ENCODE measurements around the gene TCN2. TPM values are rescaled to one million over a fixed set of nuclear protein-coding genes. Genes with fewer than 3 reads are reported as not detected.

The TCN2 gene
- total RNA-seq, 4 donors from 2014 or later: 28.7 to 44.2 (median 40.2) TPM

DNA sequence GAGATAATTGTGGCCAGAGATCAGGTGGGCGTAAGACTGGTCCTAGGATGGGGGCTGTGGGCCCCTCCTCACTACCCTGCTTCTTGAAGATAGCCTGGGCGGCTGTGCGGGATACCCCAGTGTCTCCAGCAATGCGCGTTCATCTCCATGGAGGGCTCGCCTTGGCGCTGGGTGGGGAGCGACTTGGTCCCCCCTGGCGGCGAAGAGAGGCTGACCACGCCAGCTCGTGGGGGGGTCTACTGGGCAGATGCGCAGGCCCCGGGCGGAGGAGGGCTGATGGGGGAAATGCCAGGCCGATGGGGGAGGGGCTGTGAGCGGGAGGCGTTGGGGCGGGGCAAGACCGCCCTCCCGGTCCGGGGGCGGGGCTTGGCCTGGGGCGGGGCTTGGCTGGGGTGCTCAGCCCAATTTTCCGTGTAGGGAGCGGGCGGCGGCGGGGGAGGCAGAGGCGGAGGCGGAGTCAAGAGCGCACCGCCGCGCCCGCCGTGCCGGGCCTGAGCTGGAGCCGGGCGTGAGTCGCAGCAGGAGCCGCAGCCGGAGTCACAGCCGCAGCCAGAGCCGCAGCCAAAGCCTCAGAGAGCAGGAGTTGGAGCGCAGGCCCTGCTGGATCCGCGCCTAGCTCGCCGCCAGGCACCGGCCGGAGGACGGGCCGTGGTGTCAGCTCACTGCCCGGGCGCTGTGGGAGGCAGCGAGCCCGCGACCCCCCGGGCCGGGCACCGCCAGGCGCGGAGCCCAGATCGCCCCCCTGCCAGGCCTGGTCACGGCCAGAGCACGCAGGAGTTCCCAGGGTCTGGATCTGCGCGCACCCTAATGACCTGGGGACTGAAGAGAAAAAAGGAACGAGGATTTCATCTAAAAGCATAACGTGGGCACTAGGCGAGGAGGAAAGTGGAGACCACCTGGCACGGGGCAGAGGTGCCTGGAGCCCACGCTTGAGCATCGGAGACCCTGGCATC is 28.6 kb downstream of the TCN2 start, which contains the start of gene SLC35E4:
SLC35E4 (plus strand) TSS at position 509 of the 953 bp plus-strand sequence. CDS start 670 bp downstream, outside the sequence.
- intact Hi-C loops (cut with DNase I): loop anchor here (1.0 to 2.0 kb wide), 2 partner anchors 31 to 285 kb away; partner anchors contain the start of gene DUSP18
- 0% methylated on average over 16 of the region's 75 CpGs for WGBS

DNA sequence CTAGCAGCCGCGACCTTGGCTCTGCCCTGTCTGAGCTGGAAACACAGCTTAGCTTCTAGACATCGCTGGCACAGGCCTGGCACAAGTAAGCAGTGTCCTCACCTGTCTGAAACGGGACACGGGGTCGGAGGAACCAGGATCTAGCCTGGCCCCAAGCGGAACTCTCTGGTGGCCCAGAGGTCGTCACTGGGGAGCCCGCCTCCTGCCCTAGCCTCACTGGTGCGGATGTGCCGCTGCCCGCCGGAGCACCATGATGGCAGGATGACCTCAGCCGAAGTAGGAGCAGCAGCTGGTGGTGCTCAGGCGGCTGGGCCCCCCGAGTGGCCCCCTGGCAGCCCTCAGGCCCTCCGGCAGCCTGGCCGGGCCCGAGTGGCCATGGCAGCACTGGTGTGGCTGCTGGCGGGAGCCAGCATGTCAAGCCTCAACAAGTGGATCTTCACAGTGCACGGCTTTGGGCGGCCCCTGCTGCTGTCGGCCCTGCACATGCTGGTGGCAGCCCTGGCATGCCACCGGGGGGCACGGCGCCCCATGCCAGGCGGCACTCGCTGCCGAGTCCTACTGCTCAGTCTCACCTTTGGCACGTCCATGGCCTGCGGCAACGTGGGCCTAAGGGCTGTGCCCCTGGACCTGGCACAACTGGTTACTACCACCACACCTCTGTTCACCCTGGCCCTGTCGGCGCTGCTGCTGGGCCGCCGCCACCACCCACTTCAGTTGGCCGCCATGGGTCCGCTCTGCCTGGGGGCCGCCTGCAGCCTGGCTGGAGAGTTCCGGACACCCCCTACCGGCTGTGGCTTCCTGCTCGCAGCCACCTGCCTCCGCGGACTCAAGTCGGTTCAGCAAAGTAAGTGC is 29.5 kb downstream of the TCN2 start:
- DNase-seq (ENCODE audit: extremely low spot score): no peak
- no peaks in the 10 kb centered on the region for H3K36me3 ChIP-seq
- H3K4me1 ChIP-seq: peaks cover 37 to 57% (median 50%) of the 10 kb centered on the region in 4 donors
- H3K9me3 ChIP-seq: no peaks in the 10 kb centered on the region
- intact Hi-C loops (cut with DNase I): no loop called here
- no peak for TF ChIP-seq POLR2A (IDR thresholded peaks at IDR 0.05; ENCODE audit: low read depth)
- no peak for TF ChIP-seq EP300 (IDR thresholded peaks at IDR 0.05)
- TF ChIP-seq POLR2AphosphoS5 (IDR thresholded peaks at IDR 0.05): no peak
- no peak for TF ChIP-seq CTCF (IDR thresholded peaks at IDR 0.05)
- H3K27ac ChIP-seq (replicated peaks in 1 of 4): peak overlapping the region; percentile 91 to 95 (median 93)
- 59% methylated on average over 23 of the region's 45 CpGs for WGBS
- H3K27me3 ChIP-seq: no peaks in the 10 kb centered on the region
- H3K4me3 ChIP-seq: peak overlapping the region; percentile 75 to 83 (median 78)

More for the DNA sequence above, 28.6 kb downstream of the TCN2 start, which contains the start of gene SLC35E4:
- TF ChIP-seq POLR2A (IDR thresholded peaks at IDR 0.05; ENCODE audit: low read depth): peak; percentile 55
- TF ChIP-seq EP300 (IDR thresholded peaks at IDR 0.05): no peak
- TF ChIP-seq CTCF (IDR thresholded peaks at IDR 0.05): peak in 2 of 3 experiments; percentile 22 to 31
- peak; percentile 74 to 87 for TF ChIP-seq POLR2AphosphoS5 (IDR thresholded peaks at IDR 0.05)
- H3K36me3 ChIP-seq: no peaks in the 10 kb centered on the region
- H3K4me1 ChIP-seq: peaks cover 30 to 51% (median 48%) of the 10 kb centered on the region in 4 donors
- peak within 1 kb of the TSS; percentile 75 to 83 (median 78) for H3K4me3 ChIP-seq
- peak; percentile 97 for DNase-seq (ENCODE audit: extremely low spot score)
- H3K27me3 ChIP-seq: no peaks in the 10 kb centered on the region
- no peaks in the 10 kb centered on the region for H3K9me3 ChIP-seq
- H3K27ac ChIP-seq (replicated peaks in 1 of 4): peak within 1 kb of the TSS; percentile 91 to 95 (median 93)

DNA sequence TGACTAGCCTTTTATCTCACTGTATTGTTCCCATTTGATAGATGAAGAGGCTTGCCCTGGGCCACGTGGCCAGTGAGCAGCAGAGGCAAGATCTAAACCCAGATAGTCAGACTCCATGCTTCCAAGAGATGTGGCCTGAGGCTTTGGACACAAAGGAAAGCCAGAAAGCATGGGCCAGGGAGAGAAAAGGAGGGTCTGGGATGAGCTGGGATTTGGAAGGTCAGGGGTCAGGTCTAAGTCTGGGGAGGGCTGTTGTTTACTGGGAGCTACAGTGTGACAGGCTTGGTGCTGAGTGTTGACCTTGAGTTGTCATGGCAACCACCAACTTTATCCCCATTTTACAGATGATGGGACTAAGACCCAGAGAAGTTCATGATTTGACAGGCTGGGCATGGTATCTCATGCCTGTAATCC is 30.7 kb downstream of the TCN2 start:
- peak overlapping the region; percentile 12 to 83 (median 78) for H3K4me3 ChIP-seq
- intact Hi-C loops (cut with DNase I): no loop called here
- no peak overlapping the region for H3K27ac ChIP-seq (replicated peaks in 1 of 4)
- DNase-seq (ENCODE audit: extremely low spot score): no peak
- H3K27me3 ChIP-seq: no peaks in the 10 kb centered on the region
- WGBS: 80% methylated on average over 1 of the region's 1 CpG
- peaks cover 37 to 57% (median 50%) of the 10 kb centered on the region in 4 donors for H3K4me1 ChIP-seq
- TF ChIP-seq POLR2A (IDR thresholded peaks at IDR 0.05; ENCODE audit: low read depth) (no peak), POLR2AphosphoS5 (IDR thresholded peaks at IDR 0.05) (no peak), EP300 (IDR thresholded peaks at IDR 0.05) (no peak), CTCF (IDR thresholded peaks at IDR 0.05) (no peak)
- no peaks in the 10 kb centered on the region for H3K36me3 ChIP-seq
- H3K9me3 ChIP-seq: no peaks in the 10 kb centered on the region

DNA sequence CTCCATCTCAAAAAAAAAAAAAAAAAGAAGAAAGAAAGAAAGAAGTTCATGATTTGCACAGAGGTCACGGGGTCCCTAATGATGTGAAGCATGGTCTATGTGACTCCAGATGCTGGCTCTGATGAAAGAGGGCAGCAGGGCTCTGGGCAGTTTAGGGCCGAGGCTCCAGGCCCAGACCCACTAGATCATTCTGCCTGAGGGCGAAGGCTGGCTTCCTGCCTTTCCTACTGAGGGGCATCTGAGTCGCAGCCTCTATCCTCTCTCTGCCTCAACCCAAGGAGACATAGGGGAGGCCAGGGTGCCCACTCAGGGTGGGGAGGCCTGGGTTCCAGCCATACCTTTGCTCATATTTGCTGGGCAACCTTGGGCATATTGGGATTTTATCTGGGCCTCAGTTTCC is 33.4 kb downstream of the TCN2 start:
- intact Hi-C loops (cut with DNase I): no loop called here
- Histone ChIP-seq H3K9me3 (no peaks in the 10 kb centered on the region), H3K4me3 (no peak overlapping the region), H3K36me3 (no peaks in the 10 kb centered on the region), H3K4me1 (peaks cover 36 to 59% (median 53%) of the 10 kb centered on the region in 4 donors), H3K27me3 (no peaks in the 10 kb centered on the region), H3K27ac (replicated peaks in 1 of 4) (no peak overlapping the region)
- WGBS: 85% methylated on average over 4 of the region's 4 CpGs
- no peak for DNase-seq (ENCODE audit: extremely low spot score)
- TF ChIP-seq CTCF (IDR thresholded peaks at IDR 0.05) (no peak), EP300 (IDR thresholded peaks at IDR 0.05) (no peak), POLR2AphosphoS5 (IDR thresholded peaks at IDR 0.05) (no peak), POLR2A (IDR thresholded peaks at IDR 0.05; ENCODE audit: low read depth) (no peak)

All from esophagus muscularis mucosa (tissue), 4 donors.